Liver (tissue), 9 donors: ENCODE measurements around the gene SCAF8. TPM values are rescaled to one million over a fixed set of nuclear protein-coding genes. Genes with fewer than 3 reads are reported as not detected.

Experiments
- DNase-seq: peaks from one replicate; pipeline ENCODE4 v3.0.0-alpha.2; 2017; ENCODE audit warnings: low spot score
- H3K27ac ChIP-seq, 2 donors: one replicate each; pipeline ENCODE4 v1.7.0; 2013; ENCODE audit warnings: inconsistent platforms in 2 of 2, low read length in 2 of 2, control low read depth in 1 of 2, low read depth in 1 of 2, mild to moderate bottlenecking in 1 of 2
- H3K27me3 ChIP-seq, 4 donors: one replicate each; pipeline versions ENCODE4 v1.6.1 to v1.7.0; 2013; ENCODE audit warnings: low read length in 3 of 4, inconsistent platforms in 1 of 4, mild to moderate bottlenecking in 1 of 4, moderate library complexity in 1 of 4; ENCODE audit not compliant: control insufficient read depth in 4 of 4, insufficient read depth in 4 of 4
- H3K36me3 ChIP-seq, 4 donors: one replicate each; pipeline versions ENCODE4 v1.6.1 to v1.7.0; 2013; ENCODE audit warnings: low read length in 3 of 4, mild to moderate bottlenecking in 3 of 4, low read depth in 1 of 4, moderate library complexity in 1 of 4; ENCODE audit not compliant: control insufficient read depth in 4 of 4, insufficient read depth in 3 of 4
- H3K4me1 ChIP-seq, 4 donors: one replicate each; pipeline versions ENCODE4 v1.6.1 to v1.7.0; 2013; ENCODE audit warnings: low read length in 3 of 4, mild to moderate bottlenecking in 3 of 4, moderate library complexity in 1 of 4; ENCODE audit not compliant: control insufficient read depth in 4 of 4, insufficient read depth in 4 of 4
- H3K4me3 ChIP-seq, 3 donors: one replicate each; pipeline versions ENCODE4 v1.6.1 to v1.7.0; 2013; ENCODE audit warnings: low read length in 3 of 3, control low read depth in 1 of 3, low read depth in 1 of 3, mild to moderate bottlenecking in 1 of 3
- H3K9ac ChIP-seq, 2 donors: one replicate each; pipeline ENCODE4 v1.7.0; 2013; ENCODE audit warnings: low read length in 2 of 2, mild to moderate bottlenecking in 2 of 2, moderate library complexity in 2 of 2, control low read depth in 1 of 2, low read depth in 1 of 2
- H3K9me3 ChIP-seq, 4 donors: one replicate each; pipeline versions ENCODE4 v1.6.1 to v1.7.0; 2013; ENCODE audit warnings: low read length in 3 of 4; ENCODE audit not compliant: control insufficient read depth in 4 of 4
- ATF3 ChIP-seq: IDR thresholded peaks from 2 replicates; pipeline ENCODE4 v1.6.1; 2016; ENCODE audit warnings: antibody characterized with exemption
- CTCF ChIP-seq: fragments of 150-350 bp; IDR thresholded peaks from 2 replicates; pipeline ENCODE4 v1.5.1; 2017; ENCODE audit warnings: improper control_type of control experiment, low read depth, low read length; ENCODE audit not compliant: missing input control
- EGR1 ChIP-seq, 2 donors: IDR thresholded peaks; 2 replicates each; pipeline ENCODE4 v1.6.1; 2016 to 2018; ENCODE audit warnings: antibody characterized with exemption in 2 of 2, low read depth in 2 of 2
- FOXA1 ChIP-seq: IDR thresholded peaks from 2 replicates; pipeline ENCODE4 v1.6.1; 2016; ENCODE audit warnings: antibody characterized with exemption
- FOXA2 ChIP-seq: IDR thresholded peaks from 2 replicates; pipeline ENCODE4 v1.6.1; 2016; ENCODE audit warnings: antibody characterized with exemption
- GABPA ChIP-seq, 2 donors: IDR thresholded peaks in 1 of 2; conservative IDR thresholded peaks in 1 of 2; 2 replicates each; pipeline ENCODE4 v1.6.1; 2016; ENCODE audit warnings: antibody characterized with exemption in 2 of 2, mild to moderate bottlenecking in 1 of 2, moderate library complexity in 1 of 2
- HNF4A ChIP-seq, 2 donors: conservative IDR thresholded peaks; 2 replicates each; pipeline ENCODE4 v1.6.1; 2016; ENCODE audit warnings: antibody characterized with exemption in 2 of 2, mild to moderate bottlenecking in 2 of 2
- HNF4G ChIP-seq: IDR thresholded peaks from 2 replicates; pipeline ENCODE4 v1.6.1; 2016; ENCODE audit warnings: antibody characterized with exemption
- JUND ChIP-seq, 2 donors: IDR thresholded peaks; 2 replicates each; pipeline ENCODE4 v1.6.1; 2016; ENCODE audit warnings: antibody characterized with exemption in 2 of 2
- NR2F2 ChIP-seq: IDR thresholded peaks from 2 replicates; pipeline ENCODE4 v1.6.1; 2016; ENCODE audit warnings: antibody characterized with exemption
- RAD21 ChIP-seq, 2 donors: IDR thresholded peaks; 2 replicates each; pipeline ENCODE4 v1.6.1; 2016; ENCODE audit warnings: antibody characterized with exemption in 2 of 2, mild to moderate bottlenecking in 2 of 2
- REST ChIP-seq: IDR thresholded peaks from 2 replicates; pipeline ENCODE4 v1.6.1; 2016; ENCODE audit warnings: antibody characterized with exemption, mild to moderate bottlenecking
- RXRA ChIP-seq, 2 donors: IDR thresholded peaks; 2 replicates each; pipeline ENCODE4 v1.6.1; 2017 to 2018; ENCODE audit warnings: antibody characterized with exemption in 2 of 2, mild to moderate bottlenecking in 1 of 2
- SP1 ChIP-seq: IDR thresholded peaks from 2 replicates; pipeline ENCODE4 v1.6.1; 2018; ENCODE audit warnings: antibody characterized with exemption, mild to moderate bottlenecking
- TAF1 ChIP-seq: conservative IDR thresholded peaks from 2 replicates; pipeline ENCODE4 v1.6.1; 2016; ENCODE audit warnings: antibody characterized with exemption, mild to moderate bottlenecking
- YY1 ChIP-seq: IDR thresholded peaks from 2 replicates; pipeline ENCODE4 v1.6.1; 2016; ENCODE audit warnings: antibody characterized with exemption, mild to moderate bottlenecking
- WGBS: extraction: QIAGEN DNeasy Blood & Tissue Kit; methylation state at CpG from one replicate; pipeline ENCODE4 v1.1.7; 2013; 5-methylcytosine and 5-hydroxymethylcytosine counted together
- polyA plus RNA-seq, 2 donors: library from polyadenylated mRNA; stranded (reverse) in 1 of 2; unstranded in 1 of 2; fragments of 200-250 nt in 1 of 2; fragments of >200 nt in 1 of 2; fragmentation: Nextera tagmentation in 1 of 2; extraction: Ambion mirVana in 1 of 2; gene quantifications; one replicate each; pipeline versions ENCODE4 v1.2.1 to v1.2.3, GENCODE V29; 2013 to 2015
- total RNA-seq, 2 donors: library from RNA; depleted of rRNA; stranded (reverse); fragments of >200 nt; gene quantifications; one replicate each; pipeline ENCODE4 v1.2.3, GENCODE V29; 2014
- TF ChIP-seq, protein P1 (sequence below): IDR thresholded peaks from 2 replicates; pipeline ENCODE4 v1.6.1; 2016; ENCODE audit warnings: antibody characterized with exemption
- TF ChIP-seq, protein P2 (sequence below): IDR thresholded peaks from 2 replicates; pipeline ENCODE4 v1.6.1; 2016; ENCODE audit warnings: antibody characterized with exemption
- donor health status: healthy.
- donor health status: healthy.
- donor health status: healthy.
- donor health status: healthy.
- donor health status: healthy.

Gene SCAF8
- total and polyA plus RNA-seq, 4 donors: 5.9 to 22.3 (median 12.5) TPM

DNA sequence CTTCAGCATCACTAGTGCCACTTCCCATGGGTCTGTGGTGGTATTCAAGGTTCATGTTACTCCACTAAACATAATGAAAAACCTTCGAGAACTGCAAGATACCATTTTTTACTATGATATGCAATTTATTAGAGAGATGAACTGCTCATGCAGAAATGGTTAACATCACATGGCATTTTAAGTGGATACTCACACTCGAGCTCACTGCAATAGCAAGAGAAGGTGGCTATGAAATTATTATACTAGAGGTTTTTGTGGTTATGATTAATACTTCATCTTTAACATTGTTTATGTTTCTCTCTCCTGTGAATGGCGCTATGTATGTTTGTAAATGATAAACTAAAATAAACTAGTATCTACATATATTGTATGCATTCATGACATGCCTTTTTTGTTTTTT lies 35.1 kb downstream of the SCAF8 start:
- Histone ChIP-seq H3K27me3 (no peaks in the 10 kb centered on the region), H3K4me3 (no peak overlapping the region), H3K27ac (no peak overlapping the region), H3K9me3 (no peaks in the 10 kb centered on the region), H3K4me1 (peaks cover 0 to 7% (median 2%) of the 10 kb centered on the region in 4 donors), H3K9ac (no peak overlapping the region), H3K36me3 (no peaks in the 10 kb centered on the region)
- DNase-seq: no peak
- TF ChIP-seq HNF4G (no peak), TAF1 (no peak), JUND (IDR thresholded peaks at IDR 0.05) (no peak), EGR1 (IDR thresholded peaks at IDR 0.05; ENCODE audit: low read depth in 2 of 2) (no peak), FOXA1 (no peak), RAD21 (IDR thresholded peaks at IDR 0.05) (no peak), GABPA (IDR thresholded peaks at IDR 0.05 in 1 of 2, conservative IDR thresholded peaks at IDR 0.05 in 1 of 2) (no peak), SP1 (no peak), FOXA2 (no peak), CTCF (no peak), HNF4A (conservative IDR thresholded peaks at IDR 0.05) (no peak), NR2F2 (no peak), YY1 (no peak), ATF3 (no peak), REST (no peak), RXRA (IDR thresholded peaks at IDR 0.05) (no peak)
- TF ChIP-seq, protein P1, sequence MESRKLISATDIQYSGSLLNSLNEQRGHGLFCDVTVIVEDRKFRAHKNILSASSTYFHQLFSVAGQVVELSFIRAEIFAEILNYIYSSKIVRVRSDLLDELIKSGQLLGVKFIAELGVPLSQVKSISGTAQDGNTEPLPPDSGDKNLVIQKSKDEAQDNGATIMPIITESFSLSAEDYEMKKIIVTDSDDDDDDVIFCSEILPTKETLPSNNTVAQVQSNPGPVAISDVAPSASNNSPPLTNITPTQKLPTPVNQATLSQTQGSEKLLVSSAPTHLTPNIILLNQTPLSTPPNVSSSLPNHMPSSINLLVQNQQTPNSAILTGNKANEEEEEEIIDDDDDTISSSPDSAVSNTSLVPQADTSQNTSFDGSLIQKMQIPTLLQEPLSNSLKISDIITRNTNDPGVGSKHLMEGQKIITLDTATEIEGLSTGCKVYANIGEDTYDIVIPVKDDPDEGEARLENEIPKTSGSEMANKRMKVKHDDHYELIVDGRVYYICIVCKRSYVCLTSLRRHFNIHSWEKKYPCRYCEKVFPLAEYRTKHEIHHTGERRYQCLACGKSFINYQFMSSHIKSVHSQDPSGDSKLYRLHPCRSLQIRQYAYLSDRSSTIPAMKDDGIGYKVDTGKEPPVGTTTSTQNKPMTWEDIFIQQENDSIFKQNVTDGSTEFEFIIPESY: no peak
- TF ChIP-seq, protein P2, sequence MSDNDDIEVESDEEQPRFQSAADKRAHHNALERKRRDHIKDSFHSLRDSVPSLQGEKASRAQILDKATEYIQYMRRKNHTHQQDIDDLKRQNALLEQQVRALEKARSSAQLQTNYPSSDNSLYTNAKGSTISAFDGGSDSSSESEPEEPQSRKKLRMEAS: no peak
- WGBS: 92% methylated on average over 3 of the region's 3 CpGs
